Smooth muscle cell of the umbilical artery (primary cell): ENCODE results near the gene CDSN. TPM values are rescaled to one million over a fixed set of nuclear protein-coding genes. Genes with fewer than 3 reads are reported as not detected.

Experiments
- total RNA-seq: library from RNA; depleted of rRNA; stranded (reverse); fragments of >200 nt; gene quantifications from 2 replicates; pipeline ENCODE4 v1.2.3, GENCODE V29; 2014

Gene CDSN
- not detected in 2 replicates for total RNA-seq

GRCh38 chr6:31120151-31120915 is at the start of gene CDSN:
Gene CDSN (minus strand): TSS chr6:31120446. CDS start chr6:31120419, 27 bp downstream.

GRCh38 chr6:31158140-31158862 is 38.1 kb upstream of the CDSN start, which contains the start of gene TCF19:
Gene TCF19 (plus strand): TSS chr6:31158589. CDS start chr6:31159470, 881 bp downstream.

GRCh38 chr6:31157513-31158139 is 37.4 kb upstream of the CDSN start, which contains the start of gene CCHCR1:
Gene CCHCR1 (minus strand): TSS chr6:31157802. CDS start chr6:31157600, 202 bp downstream.

GRCh38 chr6:31138982-31139381 is 18.7 kb upstream of the CDSN start, which contains the start of gene PSORS1C2:
Gene PSORS1C2 (minus strand): TSS chr6:31139066. CDS start chr6:31139026, 40 bp downstream.

GRCh38 chr6:31114541-31114878 is 5.7 kb downstream of the CDSN start, which contains the start of gene PSORS1C1:
Gene PSORS1C1 (plus strand): TSS chr6:31114800. CDS start chr6:31129633, 14,833 bp downstream.

GRCh38 chr6:31112478-31112877 is 7.8 kb downstream of the CDSN start, which contains the start of gene C6orf15:
Gene C6orf15 (minus strand): TSS chr6:31112575. CDS start chr6:31112555, 20 bp downstream.

Other genes with a start within 250 kb of the CDSN start
- 30.9 and 56.6 TPM in 2 replicates for gene DDR1, start 235.9 kb downstream of the CDSN start, total RNA-seq
- gene GTF2H4, start 212.2 kb downstream of the CDSN start, total RNA-seq: 12.5 and 16.1 TPM in 2 replicates
- gene VARS2, start 206.2 kb downstream of the CDSN start, total RNA-seq: 11.6 and 26.8 TPM in 2 replicates
- not detected in 2 replicates for gene SFTA2, start 188.3 kb downstream of the CDSN start, total RNA-seq
- gene MUCL3, start 179.5 kb downstream of the CDSN start, total RNA-seq: not detected in 2 replicates
- not detected in 2 replicates for gene MUC21, start 136.7 kb downstream of the CDSN start, total RNA-seq
- not detected in 2 replicates for gene MUC22, start 110.0 kb downstream of the CDSN start, total RNA-seq
- gene C6orf15, start 7.9 kb downstream of the CDSN start, total RNA-seq: not detected in 2 replicates
- 0.89 and 1.6 TPM in 2 replicates for gene PSORS1C1, start 5.6 kb downstream of the CDSN start, total RNA-seq
- not detected in 2 replicates for gene PSORS1C2, start 18.6 kb upstream of the CDSN start, total RNA-seq
- gene CCHCR1, start 37.4 kb upstream of the CDSN start, total RNA-seq: 9.9 and 11.3 TPM in 2 replicates
- gene TCF19, start 38.1 kb upstream of the CDSN start, total RNA-seq: 1.5 and 8.6 TPM in 2 replicates
- gene POU5F1, start 50.2 kb upstream of the CDSN start, total RNA-seq: 0.30 and 0.51 TPM in 2 replicates
- 163 and 475 TPM in 2 replicates for gene HLA-C, start 151.6 kb upstream of the CDSN start, total RNA-seq
- gene HLA-B, start 236.7 kb upstream of the CDSN start, total RNA-seq: 405 and 426 TPM in 2 replicates